ENCODE measurements around the gene TTC16.

DNA sequence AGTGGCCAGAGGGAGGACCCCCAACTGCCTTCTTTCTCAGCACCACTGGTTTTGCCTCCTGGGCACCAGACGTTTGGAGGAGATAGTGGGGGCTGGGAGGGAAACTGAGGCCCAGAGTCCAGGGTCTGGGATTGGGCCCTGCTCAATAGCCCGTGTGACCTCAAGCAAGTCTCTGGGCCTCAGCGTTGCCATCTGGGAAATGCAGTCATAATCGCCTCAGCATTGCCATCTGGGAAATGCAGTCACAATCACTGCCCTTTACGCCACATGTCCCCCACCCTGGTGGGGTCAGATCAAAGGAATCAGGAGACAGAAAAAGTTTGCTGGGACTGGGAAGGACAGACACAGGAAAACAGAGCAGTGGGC is 61.0 kb downstream of the TTC16 start:
- TF ChIP-seq, protein P1, sequence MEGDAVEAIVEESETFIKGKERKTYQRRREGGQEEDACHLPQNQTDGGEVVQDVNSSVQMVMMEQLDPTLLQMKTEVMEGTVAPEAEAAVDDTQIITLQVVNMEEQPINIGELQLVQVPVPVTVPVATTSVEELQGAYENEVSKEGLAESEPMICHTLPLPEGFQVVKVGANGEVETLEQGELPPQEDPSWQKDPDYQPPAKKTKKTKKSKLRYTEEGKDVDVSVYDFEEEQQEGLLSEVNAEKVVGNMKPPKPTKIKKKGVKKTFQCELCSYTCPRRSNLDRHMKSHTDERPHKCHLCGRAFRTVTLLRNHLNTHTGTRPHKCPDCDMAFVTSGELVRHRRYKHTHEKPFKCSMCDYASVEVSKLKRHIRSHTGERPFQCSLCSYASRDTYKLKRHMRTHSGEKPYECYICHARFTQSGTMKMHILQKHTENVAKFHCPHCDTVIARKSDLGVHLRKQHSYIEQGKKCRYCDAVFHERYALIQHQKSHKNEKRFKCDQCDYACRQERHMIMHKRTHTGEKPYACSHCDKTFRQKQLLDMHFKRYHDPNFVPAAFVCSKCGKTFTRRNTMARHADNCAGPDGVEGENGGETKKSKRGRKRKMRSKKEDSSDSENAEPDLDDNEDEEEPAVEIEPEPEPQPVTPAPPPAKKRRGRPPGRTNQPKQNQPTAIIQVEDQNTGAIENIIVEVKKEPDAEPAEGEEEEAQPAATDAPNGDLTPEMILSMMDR (IDR thresholded peaks at IDR 0.05), result no peak
- no peak for TF ChIP-seq EZH2phosphoT487 (IDR thresholded peaks at IDR 0.05)
